Forelimb muscle (tissue), 1 donor: ENCODE data around the gene ANKS1B. TPM values are rescaled to one million over a fixed set of nuclear protein-coding genes. Genes with fewer than 3 reads are reported as not detected.

ENCODE experiments used
- DNase-seq: peaks from one replicate; pipeline ENCODE4 v3.0.0-alpha.2; 2013; ENCODE audit warnings: low read depth
- polyA plus RNA-seq: library from polyadenylated mRNA; unstranded; fragments of 120-200 nt; gene quantifications from one replicate; pipeline ENCODE4 v1.2.1, GENCODE V29; 2013; ENCODE audit not compliant: insufficient read length

ANKS1B gene
- polyA plus RNA-seq, 1 donor: 2.3 TPM

DNA sequence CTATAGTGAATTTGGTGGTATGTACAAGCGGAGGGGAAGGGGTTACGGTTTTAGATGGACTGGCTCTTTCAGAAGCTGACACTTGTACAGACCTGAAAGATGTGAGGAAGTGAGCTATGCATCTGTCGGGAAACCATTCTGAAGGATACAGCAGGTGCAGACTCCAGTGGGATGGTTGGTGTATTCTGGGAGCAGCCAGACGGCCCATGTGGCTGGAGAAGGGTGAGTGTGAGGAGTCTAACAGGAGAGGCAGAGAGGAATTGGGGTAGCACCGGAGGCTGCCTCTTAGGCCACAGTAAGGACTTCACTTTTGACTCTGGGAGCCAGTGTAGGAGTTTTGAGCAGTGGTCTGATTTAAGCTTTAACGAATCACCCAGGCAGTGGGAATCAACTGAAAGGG lies 1248.9 kb downstream of the ANKS1B start:
- DNase-seq: no peak

DNA sequence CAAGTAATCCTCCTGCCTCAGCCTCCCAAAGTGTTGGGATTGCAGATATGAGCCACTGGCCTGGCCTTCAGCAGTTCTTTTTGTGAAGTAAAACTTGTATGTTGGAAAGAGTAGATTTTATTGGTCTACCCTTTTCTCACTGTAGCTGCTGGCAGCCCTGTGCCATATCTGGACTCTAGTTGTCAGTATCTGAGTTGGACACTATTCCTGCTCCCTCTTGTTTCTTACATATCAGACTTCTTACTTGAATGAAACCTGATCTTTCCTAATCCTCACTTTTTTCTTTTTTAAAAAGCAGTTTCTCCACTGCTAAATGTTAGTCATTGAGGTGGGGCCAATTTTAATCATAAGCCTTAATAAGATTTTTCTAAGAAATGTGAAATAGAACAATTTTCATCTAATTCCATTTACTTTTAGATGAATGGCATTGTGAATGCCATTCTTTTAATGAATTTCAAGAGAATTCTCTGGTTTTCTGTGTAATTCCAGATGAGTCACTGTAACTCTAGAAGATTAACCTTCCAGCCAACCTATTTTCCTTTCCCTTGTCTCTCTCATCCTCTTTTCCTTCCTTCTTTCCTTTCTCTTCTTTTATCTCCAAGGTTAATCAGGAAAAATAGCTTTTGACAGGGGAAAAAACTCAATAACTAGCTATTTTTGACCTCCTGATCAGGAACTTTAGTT lies 1250.9 kb downstream of the ANKS1B start:
- no peak for DNase-seq

- DNase-seq: no peak
These were observed 1254.3 kb downstream of the ANKS1B start for GRCh38 chr12:98730412-98730811.

- no peak for DNase-seq
These were observed 1257.5 kb downstream of the ANKS1B start for GRCh38 chr12:98727196-98727595.

GRCh38 chr12:98725476-98726247 lies 1259.1 kb downstream of the ANKS1B start:
- DNase-seq: no peak

- no peak for DNase-seq
These were observed 1260.2 kb downstream of the ANKS1B start for GRCh38 chr12:98724384-98725155.

GRCh38 chr12:98721204-98721702 lies 1263.5 kb downstream of the ANKS1B start:
- no peak for DNase-seq

DNA sequence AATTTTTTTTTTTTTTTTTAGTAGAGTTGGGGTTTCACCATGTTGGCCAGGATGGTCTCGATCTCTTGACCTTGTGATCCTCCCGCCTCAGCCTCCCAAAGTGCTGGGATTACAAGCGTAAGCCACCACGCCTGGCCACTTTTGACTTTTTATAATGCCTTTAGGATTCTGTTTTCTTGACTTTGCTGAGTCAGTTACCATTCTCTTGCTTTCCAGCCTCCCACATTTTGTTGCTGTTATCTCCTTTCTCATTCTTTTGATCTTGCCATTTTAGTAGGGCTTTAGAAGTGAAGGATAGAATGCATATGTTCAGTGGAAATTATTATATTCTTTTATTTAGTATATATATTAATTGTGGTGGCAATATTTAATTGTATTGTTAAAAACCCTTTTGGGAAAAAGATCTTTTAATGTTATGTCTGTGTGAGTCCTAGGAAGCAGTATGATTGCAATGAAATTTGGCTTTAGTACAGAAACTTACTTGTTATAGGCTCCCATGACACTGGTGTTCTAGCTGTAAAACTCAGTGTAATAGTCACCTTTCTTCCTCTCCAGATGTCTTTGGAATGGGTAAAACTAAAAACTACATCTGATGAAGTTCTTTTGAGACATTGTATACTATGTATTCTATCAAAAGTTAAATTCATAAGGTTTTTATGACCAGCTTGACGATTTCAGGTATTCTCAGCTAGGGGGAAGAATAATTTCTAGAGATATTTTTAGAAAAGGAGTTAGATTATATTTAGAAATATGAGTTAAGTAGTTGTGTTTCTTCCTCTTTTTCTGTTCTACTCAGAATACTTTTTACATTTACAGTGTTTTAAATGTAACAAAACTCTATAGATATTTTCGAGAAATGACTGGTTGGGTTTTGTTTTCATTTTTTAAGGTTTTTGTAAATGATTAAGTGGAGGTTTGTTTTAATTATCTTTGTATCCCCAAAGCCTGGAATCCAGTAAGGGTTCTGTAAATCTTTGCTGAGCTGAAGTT lies 1264.9 kb downstream of the ANKS1B start:
- no peak for DNase-seq

- no peak for DNase-seq
These were observed 1270.3 kb downstream of the ANKS1B start for GRCh38 chr12:98714426-98714825.

DNA sequence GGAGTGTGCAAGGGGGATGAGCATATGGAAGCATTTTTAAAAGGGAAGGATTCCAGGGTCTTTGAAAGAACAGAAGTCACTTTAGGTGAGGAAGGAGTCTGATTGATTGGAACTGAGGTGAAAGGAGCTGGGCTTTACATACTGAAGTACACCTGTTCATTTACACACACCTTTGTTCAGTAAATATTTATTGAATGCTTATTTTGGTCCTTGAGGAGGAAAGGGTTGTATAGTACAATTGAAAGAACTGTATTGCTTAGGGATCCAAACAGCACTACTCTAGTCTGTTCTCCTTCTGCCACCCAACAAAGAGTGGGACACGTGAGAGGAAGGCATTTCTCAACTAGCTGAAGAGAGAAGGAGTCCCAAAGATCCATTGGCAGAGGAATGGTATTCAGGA lies 1275.7 kb downstream of the ANKS1B start:
- DNase-seq: no peak

DNA sequence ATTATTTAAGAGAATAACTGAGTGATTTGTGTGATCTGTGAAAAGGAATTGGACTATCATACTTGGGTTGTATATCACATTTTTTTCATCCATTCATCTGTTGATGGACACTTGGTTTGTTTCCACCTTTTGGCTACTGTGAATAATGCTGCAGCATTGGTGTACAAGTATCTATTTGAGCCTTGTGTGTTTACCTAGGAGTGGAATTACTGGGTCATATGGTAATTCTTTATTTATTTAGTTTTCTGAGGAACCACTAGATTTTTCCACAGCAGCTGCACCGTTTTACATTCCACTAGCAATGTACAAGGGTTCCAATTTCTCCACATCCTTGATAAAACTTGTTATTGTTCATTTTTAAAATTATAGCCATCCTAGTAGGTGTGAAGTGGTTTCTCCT lies 1283.6 kb downstream of the ANKS1B start:
- no peak for DNase-seq

GRCh38 chr12:98699586-98699985 lies 1285.2 kb downstream of the ANKS1B start:
- no peak for DNase-seq

DNA sequence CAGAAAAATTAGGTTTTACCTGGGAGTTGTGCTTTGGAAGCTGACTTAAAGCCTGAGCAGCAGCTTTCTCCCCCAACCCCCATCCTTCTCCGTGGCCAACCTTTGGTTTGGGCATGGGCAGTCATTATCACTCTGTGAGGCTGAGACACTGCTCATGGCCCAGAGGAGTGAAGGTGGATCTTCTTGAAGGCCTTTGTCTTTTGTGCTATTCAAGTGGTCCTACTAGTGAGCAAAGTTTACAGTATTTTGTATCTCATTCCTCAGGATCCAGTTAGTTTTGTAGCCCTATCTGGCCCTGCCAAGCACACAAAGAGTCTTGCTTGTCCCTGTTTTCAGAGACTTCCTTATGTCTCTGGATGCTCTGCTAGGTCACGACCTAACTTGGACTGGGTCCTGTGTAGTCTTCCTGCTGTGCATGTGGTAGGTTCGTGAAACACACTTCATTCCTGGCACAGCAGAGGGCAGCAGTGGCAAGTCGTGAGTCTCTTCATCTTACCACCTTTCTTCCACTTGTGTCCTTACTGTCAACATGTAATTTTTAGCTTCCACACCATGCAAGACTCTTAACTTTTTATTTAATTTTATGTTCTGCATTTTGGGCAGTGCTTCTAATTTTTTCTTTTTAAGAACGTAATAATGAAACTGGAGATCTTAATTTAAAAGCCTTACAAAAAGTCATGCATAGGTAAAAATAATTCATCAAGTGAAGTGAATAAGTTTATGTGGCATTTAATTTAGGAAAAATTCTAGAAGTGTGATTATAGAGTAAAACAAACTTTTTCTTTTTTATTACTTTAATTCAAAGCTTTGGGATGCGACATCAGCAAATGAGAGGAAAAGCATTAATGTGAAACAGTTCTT lies 1285.9 kb downstream of the ANKS1B start:
- DNase-seq: no peak

DNA sequence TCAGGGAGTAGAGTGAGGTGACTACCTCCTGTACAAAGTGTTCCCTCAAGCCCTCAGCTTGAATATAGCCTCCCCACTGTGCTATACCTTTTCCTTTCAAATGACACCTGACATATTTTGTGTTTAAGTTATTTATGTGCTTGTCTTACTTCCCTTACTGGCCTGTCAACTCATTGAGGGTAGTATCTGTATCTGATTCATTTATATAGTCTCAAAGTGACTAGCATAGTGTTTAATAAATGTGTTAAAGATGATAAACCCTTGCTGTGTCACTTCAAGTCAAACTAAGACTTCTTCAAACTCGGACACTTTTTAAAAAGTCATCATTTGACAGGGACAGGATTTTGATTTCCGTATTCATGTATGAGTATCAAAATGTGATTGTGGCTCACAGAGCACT lies 1287.5 kb downstream of the ANKS1B start:
- DNase-seq: no peak

GRCh38 chr12:98696036-98696646 lies 1288.6 kb downstream of the ANKS1B start:
- DNase-seq: no peak

DNA sequence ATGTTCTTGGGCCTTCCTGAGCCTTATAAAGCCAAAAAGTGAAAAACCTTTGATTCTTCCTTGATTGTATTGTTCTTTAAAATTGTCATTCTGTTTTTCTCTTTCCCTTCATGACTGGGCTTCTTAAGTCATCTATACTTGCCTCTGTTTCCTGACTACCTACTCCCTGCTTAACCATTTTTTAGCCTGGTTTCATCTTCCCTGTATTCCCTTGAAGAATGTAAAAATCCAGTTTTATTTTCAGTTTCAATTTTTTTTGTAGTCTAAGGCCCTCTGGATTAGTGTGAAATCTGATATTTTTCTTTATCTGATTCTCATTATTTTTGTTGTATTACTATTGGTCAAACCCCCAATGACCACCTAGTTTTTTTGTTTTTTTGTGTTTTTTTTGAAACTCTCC lies 1293.4 kb downstream of the ANKS1B start:
- DNase-seq: no peak

GRCh38 chr12:98686603-98687002 lies 1298.1 kb downstream of the ANKS1B start:
- no peak for DNase-seq
